HG03095 (cell line): ENCODE results near the gene GAGE2A.
"Not testable (repeated sequence)": the region's sequence is repeated elsewhere in the genome, so short reads cannot be mapped to it uniquely, and the experiment has no call there.

Experiments
- ATAC-seq: cut with Tn5 transposase; IDR thresholded peaks from one replicate; pipeline ENCODE4 v1.9.1; 2021; ENCODE audit warnings: moderate library complexity; ENCODE audit not compliant: unreplicated experiment

GAGE2A gene

GRCh38 chrX:49589196-49589595 is at the start of gene GAGE2A:
TSS of gene GAGE2A (plus strand) at chrX:49589496. CDS start at chrX:49590651, 1,155 bp downstream.
- ATAC-seq = not testable (repeated sequence)

DNA sequence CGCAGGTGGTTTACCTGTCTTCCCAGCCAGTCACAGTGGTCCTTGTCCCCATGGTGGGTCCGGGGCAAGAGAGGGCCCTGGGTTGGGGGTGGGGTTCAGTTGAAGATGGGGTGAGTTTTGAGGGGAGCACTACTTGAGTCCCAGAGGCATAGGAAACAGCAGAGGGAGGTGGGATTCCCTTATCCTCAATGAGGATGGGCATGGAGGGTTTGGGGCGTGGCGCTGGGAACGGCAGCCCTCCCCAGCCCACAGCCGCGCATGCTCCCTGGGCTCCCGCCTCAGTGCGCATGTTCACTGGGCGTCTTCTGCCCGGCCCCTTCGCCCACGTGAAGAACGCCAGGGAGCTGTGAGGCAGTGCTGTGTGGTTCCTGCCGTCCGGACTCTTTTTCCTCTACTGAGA is 47.9 kb upstream of the GAGE2A start, which contains the start of gene GAGE12D:
Gene GAGE12D (plus strand): TSS at position 301 of the 400 bp plus-strand sequence. CDS start 1,155 bp downstream, outside the sequence.
- not testable (repeated sequence) for ATAC-seq

DNA sequence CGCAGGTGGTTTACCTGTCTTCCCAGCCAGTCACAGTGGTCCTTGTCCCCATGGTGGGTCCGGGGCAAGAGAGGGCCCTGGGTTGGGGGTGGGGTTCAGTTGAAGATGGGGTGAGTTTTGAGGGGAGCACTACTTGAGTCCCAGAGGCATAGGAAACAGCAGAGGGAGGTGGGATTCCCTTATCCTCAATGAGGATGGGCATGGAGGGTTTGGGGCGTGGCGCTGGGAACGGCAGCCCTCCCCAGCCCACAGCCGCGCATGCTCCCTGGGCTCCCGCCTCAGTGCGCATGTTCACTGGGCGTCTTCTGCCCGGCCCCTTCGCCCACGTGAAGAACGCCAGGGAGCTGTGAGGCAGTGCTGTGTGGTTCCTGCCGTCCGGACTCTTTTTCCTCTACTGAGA is 38.3 kb upstream of the GAGE2A start, which contains the start of gene GAGE12E:
Gene GAGE12E (plus strand): TSS at position 301 of the 400 bp plus-strand sequence. CDS start 1,155 bp downstream, outside the sequence.
- not testable (repeated sequence) for ATAC-seq

DNA sequence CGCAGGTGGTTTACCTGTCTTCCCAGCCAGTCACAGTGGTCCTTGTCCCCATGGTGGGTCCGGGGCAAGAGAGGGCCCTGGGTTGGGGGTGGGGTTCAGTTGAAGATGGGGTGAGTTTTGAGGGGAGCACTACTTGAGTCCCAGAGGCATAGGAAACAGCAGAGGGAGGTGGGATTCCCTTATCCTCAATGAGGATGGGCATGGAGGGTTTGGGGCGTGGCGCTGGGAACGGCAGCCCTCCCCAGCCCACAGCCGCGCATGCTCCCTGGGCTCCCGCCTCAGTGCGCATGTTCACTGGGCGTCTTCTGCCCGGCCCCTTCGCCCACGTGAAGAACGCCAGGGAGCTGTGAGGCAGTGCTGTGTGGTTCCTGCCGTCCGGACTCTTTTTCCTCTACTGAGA is 28.8 kb upstream of the GAGE2A start, which contains the start of gene GAGE12F:
Gene GAGE12F (plus strand): TSS at position 301 of the 400 bp plus-strand sequence. CDS start 1,155 bp downstream, outside the sequence.
- not testable (repeated sequence) for ATAC-seq

DNA sequence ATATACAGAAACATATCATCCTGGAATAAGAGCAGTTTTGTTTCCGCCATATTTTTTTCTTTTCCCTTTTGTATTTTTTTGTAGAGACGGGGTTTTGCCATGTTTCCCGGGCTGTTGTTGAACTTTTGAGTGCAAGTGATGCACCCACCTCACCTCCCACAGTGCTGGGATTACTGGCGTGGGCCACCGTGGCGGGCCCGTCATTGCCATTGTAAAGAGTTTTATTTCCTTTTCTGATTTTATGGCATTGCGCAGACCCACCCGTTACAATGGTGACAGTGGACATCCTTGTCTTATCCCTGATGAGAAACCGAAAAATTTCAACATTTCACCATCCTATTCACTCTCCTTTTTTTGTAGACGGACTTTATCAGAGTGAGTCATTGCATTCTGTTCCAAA is 20.6 kb upstream of the GAGE2A start:
- ATAC-seq = not testable (repeated sequence)

DNA sequence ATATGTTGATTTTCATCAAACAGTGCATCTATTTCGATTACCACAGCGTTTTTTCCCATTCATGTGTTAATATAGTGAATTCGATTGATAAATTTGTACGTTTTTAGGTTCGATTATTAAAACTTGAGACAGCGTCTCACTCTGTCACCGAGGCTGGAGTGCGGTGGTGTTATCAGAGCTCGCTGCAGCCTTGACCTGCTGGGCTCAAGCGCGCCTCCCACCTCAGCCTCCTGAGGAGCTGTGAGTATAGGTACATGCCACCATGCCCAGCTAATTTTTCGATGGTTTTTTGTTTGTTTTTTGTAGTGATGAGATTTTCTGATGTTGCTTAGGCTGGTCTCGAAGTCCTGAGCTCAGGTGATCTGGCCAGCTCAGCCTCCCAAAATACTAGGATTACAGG is 20.1 kb upstream of the GAGE2A start:
- ATAC-seq = not testable (repeated sequence)

DNA sequence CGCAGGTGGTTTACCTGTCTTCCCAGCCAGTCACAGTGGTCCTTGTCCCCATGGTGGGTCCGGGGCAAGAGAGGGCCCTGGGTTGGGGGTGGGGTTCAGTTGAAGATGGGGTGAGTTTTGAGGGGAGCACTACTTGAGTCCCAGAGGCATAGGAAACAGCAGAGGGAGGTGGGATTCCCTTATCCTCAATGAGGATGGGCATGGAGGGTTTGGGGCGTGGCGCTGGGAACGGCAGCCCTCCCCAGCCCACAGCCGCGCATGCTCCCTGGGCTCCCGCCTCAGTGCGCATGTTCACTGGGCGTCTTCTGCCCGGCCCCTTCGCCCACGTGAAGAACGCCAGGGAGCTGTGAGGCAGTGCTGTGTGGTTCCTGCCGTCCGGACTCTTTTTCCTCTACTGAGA is 19.2 kb upstream of the GAGE2A start, which contains the start of gene GAGE12G:
Gene GAGE12G (plus strand): TSS at position 301 of the 400 bp plus-strand sequence. CDS start 1,155 bp downstream, outside the sequence.
- not testable (repeated sequence) for ATAC-seq

GRCh38 chrX:49579649-49580048 is 9.6 kb upstream of the GAGE2A start, which contains the start of gene GAGE12H:
TSS of gene GAGE12H (plus strand) at chrX:49579949. CDS start at chrX:49581104, 1,155 bp downstream.
- ATAC-seq = not testable (repeated sequence)

- ATAC-seq = not testable (repeated sequence)
These were observed 628 bp downstream of the GAGE2A start for GRCh38 chrX:49589769-49590478.

DNA sequence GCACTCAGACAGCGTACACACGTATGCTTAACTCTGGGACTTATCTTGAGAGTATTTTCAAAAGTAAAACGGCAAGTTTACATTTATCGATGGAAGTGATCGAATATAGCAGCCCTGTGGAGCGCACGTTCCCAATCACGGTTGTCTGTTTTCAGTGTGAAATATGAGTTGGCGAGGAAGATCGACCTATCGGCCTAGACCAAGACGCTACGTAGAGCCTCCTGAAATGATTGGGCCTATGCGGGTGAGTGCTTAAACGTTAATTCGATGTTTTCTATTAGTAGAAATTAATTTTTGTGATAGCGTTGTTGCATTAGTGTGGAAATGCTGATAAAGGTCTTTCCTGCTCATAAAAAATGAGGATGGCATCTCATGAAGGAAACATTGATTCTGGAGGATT is 1.2 kb downstream of the GAGE2A start:
- ATAC-seq = not testable (repeated sequence)

- ATAC-seq = not testable (repeated sequence)
These were observed 9.4 kb downstream of the GAGE2A start, which contains the start of gene GAGE1 for GRCh38 chrX:49598720-49599119. TSS of gene GAGE1 (plus strand) at chrX:49599020. CDS start at chrX:49600175, 1,155 bp downstream.

- ATAC-seq = no peak
These were observed 21.5 kb downstream of the GAGE2A start for GRCh38 chrX:49610718-49611310.

- no peak for ATAC-seq
These were observed 29.3 kb downstream of the GAGE2A start for GRCh38 chrX:49618574-49618973.

DNA sequence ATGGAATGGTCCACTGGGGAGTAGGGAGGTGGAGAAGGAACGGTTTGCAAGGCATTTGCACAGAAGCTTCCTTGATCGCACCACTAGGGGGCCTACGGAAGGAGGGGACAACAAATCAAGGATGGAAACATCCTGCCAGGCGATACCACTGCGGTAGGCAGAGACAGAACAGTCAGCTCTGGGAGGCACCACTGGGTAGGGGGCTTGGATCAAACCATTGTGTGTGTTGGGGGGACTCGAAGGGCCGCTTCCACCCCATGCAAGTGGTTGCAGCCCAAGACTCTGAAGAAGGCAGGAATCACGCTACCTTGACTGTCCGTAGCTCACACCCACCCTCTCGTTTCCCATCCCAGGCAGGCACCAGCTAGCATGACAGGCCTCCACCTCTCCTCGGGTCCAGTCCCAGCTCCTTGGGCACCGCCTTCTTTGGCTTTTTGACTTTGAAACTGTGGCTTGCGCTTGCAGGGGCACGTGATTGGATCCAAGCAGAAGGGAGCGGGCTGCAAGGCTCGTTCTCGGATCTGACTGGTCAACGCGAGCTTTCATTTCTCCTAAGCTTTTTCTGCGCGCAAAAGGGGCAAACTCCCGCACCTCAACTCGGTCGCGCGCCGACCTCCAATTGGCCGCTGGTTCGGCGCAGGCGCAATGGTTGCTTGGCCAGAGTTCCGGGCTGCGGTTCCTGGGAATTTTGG is 37.9 kb downstream of the GAGE2A start:
- ATAC-seq = no peak

DNA sequence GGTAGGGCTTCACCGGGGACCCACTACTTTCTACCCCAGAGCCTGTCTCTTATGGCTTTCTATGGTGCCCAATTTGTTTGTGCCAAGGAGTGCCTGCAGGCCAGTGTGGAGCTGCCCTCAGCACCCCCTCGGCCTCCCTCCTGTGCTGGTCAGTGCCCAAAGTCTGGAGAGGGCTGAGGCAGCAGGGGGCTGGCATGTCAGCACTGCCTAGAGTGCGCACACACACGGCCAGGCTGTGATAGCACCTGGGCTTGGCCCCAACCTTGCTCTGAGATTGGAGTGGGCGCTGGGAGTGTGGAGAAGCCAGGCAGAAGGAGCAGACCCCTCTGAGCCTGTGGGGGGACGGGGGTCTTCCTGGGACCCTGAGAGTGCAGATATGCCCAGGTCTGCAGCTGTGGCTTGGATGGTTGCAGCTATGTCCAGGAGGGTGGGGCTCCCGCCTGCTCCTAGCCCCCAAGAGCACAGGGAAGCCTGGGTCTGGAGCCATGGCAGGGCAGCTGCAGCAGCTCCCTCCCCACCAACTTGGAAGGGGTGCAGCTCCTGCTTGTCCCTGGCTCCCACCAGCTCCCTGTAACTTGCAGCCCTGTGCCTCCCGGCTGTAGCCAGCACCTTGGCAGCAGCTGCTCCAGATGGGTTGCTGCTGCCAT is 55.8 kb downstream of the GAGE2A start:
- ATAC-seq = no peak
